Activated CD8-positive, alpha-beta T cell treated with anti-CD3 and anti-CD28 coated beads for 36 hours (primary cell): ENCODE data around the gene ZFP36L2. TPM values are rescaled to one million over a fixed set of nuclear protein-coding genes. Genes with fewer than 3 reads are reported as not detected.

Experiments
- ATAC-seq: fragments of 200-7000 bp; cut with Tn5 transposase; one replicate; pipeline ENCODE4 v1.10.0; 2021; ENCODE audit warnings: mild to moderate bottlenecking, moderate library complexity
- CTCF ChIA-PET: fragments of 350-600 bp; sonication (Branson Sonifier 250); formaldehyde crosslinking; loops from one replicate; lab custom pipeline; 2021; ENCODE audit warnings: antibody characterized with exemption; lab: Charles Lee
- POLR2A ChIA-PET: fragments of 350-600 bp; sonication (Branson Sonifier 250); formaldehyde crosslinking; loops from one replicate; lab custom pipeline; 2021; ENCODE audit warnings: antibody characterized with exemption; lab: Charles Lee
- DNase-seq: peaks from one replicate; pipeline ENCODE4 v3.0.0-alpha.2; 2020
- H3K27ac Mint-ChIP-seq: one replicate; pipeline ENCODE4 v1.8.0; 2021; ENCODE audit warnings: mild to moderate bottlenecking, mixed read lengths
- H3K27me3 Mint-ChIP-seq: one replicate; pipeline ENCODE4 v1.8.0; 2021; ENCODE audit warnings: mixed read lengths
- H3K36me3 Mint-ChIP-seq: one replicate; pipeline ENCODE4 v1.8.0; 2021; ENCODE audit warnings: low read depth, mixed read lengths
- H3K4me1 Mint-ChIP-seq: one replicate; pipeline ENCODE4 v1.8.0; 2021; ENCODE audit warnings: low read depth, mixed read lengths
- H3K4me3 Mint-ChIP-seq: one replicate; pipeline ENCODE4 v1.8.0; 2021; ENCODE audit warnings: mild to moderate bottlenecking, moderate library complexity, mixed read lengths
- H3K9me3 Mint-ChIP-seq: one replicate; pipeline ENCODE4 v1.8.0; 2021; ENCODE audit warnings: mixed read lengths
- intact Hi-C: fragments of 100-400 bp; cut with micrococcal nuclease; formaldehyde crosslinking; loops from one replicate; pipeline ENCODE4 v1.10.0; 2022
- total RNA-seq, 2 experiments: library from RNA; stranded (reverse); gene quantifications; one replicate each; pipeline ENCODE4 v1.2.3, GENCODE V29; 2021
- TF ChIP-seq, protein P1 (sequence below): fragments of 200-600 bp; IDR thresholded peaks from one replicate; pipeline ENCODE4 v1.8.0; 2022; ENCODE audit warnings: antibody characterized with exemption, mild to moderate bottlenecking

The ZFP36L2 gene
- total RNA-seq, 2 experiments from 2014 or later, result 102 to 106 TPM

DNA sequence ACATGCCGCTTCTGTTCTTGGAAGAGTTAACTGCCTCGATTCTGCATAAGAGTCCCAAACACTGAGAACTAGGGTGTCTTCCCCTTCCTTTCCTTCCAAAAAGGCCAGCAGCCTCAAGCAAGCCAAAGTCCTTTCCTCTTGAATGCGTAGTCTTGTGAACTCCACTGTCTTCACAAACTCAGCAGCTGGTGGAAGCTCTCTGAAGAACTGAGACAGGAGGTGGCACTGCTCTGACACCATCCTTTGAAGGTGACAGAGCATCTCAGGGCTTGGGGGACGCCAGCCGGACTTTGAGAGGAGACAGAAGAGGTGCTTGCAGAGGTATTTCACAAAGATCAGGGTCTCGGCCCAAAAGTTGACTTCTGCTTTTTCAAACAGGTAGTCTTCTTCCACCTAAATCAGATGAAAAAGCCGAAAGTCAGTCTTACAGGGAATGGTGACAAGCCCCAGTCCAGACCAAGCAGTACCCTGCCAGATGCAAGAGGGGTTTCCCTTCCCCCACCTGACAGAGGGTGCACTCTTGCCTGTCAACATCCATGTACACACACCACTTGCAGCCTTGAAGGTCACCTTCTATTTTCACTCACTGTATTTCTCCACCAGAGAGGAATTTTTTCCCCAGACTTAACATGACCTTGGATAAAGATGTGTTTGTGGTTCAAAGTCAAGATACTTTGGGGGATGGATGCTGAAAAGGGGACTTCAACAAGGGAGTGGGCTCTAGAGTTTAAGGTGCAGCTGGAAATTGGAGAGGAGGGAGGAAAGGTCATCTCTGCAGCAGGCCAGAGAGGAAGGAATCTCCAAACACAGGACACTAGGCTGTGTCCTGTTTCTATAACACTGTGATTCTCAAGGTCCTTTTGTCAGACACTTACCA, 4.8 kb upstream of the ZFP36L2 start:
- Mint-ChIP-seq H3K27me3 (no peaks in the 10 kb centered on the region), H3K4me3 (no peak overlapping the region), H3K9me3 (no peaks in the 10 kb centered on the region), H3K4me1 (peaks cover 26% of the 10 kb centered on the region), H3K27ac (no peak overlapping the region), H3K36me3 (peaks cover 13% of the 10 kb centered on the region)
- ATAC-seq (no peak), DNase-seq (no peak)
- POLR2A ChIA-PET, result no interaction called here
- TF ChIP-seq, protein P1, sequence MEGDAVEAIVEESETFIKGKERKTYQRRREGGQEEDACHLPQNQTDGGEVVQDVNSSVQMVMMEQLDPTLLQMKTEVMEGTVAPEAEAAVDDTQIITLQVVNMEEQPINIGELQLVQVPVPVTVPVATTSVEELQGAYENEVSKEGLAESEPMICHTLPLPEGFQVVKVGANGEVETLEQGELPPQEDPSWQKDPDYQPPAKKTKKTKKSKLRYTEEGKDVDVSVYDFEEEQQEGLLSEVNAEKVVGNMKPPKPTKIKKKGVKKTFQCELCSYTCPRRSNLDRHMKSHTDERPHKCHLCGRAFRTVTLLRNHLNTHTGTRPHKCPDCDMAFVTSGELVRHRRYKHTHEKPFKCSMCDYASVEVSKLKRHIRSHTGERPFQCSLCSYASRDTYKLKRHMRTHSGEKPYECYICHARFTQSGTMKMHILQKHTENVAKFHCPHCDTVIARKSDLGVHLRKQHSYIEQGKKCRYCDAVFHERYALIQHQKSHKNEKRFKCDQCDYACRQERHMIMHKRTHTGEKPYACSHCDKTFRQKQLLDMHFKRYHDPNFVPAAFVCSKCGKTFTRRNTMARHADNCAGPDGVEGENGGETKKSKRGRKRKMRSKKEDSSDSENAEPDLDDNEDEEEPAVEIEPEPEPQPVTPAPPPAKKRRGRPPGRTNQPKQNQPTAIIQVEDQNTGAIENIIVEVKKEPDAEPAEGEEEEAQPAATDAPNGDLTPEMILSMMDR, result no peak
- CTCF ChIA-PET, result interaction anchor here (1.2 to 19.3 kb wide), 3 partner anchors 98 to 403 kb away, joined by 3 to 647 read pairs (median 63); no protein-coding TSS in a partner anchor
- intact Hi-C loops, result no loop called here

DNA sequence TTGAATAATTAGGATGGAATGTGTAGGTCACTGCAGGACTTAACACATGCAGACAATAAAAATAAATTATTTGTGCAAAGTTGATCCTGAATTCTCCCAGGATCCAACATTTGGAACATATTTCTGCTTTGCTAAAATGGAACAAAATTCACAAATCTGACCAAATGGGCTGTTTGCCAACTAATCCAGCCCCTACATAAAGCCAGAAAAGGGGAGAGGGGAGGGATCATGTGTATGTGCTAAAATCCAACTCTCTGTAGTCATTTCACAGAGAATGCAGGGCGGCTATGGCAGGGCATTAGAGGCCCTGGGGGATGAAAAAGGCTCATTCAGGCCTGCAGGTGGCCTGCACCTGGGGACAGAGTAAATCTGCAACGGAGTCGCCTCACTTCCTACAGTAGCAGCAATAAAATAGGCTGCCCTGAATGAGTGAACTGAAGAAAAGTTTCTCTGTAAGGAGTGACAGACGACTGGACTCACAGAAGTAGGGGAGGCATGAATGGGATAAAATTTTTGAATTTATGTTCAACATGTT, 4.0 kb upstream of the ZFP36L2 start:
- Mint-ChIP-seq H3K9me3 (no peaks in the 10 kb centered on the region), H3K4me3 (no peak overlapping the region), H3K27me3 (no peaks in the 10 kb centered on the region), H3K27ac (no peak overlapping the region), H3K36me3 (peaks cover 17% of the 10 kb centered on the region), H3K4me1 (peaks cover 26% of the 10 kb centered on the region)
- DNase-seq (no peak), ATAC-seq (no peak)
- intact Hi-C loops, result no loop called here
- TF ChIP-seq, protein P1, result no peak
- ChIA-PET CTCF (interaction anchor here (0.9 to 19.3 kb wide), 19 partner anchors 10 to 401 kb away, joined by 3 to 647 read pairs (median 14); no protein-coding TSS in a partner anchor), POLR2A (interaction anchor here (14.1 kb wide), 1 partner anchor 96 kb away, joined by 549 read pairs; no protein-coding TSS in a partner anchor)

DNA sequence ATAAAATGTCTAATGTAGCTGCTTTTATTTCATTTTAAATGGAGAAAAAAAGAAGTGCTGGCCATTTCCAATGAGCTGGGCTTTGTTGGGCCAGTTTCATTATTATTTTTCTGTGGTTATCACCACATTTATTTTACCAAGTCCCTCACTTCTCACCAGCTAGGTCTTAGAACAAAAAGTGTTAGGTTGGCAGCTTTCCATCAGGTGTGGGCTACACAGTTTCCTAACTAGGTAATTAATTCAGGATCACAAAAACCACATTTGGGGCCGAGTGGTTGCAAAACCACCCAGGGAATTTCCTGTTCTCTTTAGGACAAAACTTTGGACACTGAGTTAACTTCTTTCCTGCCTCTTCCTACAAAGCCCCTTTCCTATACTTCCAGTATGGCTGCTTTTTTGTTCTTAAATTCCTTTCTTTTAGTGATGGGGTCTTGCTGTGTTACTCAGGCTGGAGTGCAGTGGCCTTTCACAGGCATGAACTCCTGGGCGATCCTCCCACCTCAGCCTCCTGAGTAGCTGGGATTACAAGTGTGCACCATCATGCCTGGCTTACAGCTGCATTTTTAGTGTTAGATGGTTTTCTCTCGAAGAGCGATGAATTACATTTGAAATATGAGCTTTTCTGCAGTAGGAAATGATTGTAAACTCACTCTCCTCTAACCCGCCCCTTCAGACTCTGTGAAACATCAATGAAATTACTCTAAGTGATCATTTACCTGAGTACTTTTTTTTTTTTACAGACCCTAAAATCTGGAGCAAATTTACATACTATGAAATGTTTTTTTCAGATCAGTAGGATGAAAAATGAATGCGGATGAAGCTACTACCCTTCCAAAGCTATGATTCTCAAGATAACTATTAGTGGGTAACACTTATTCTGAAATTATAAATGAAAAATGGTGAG, 2.6 kb upstream of the ZFP36L2 start:
- H3K4me3 Mint-ChIP-seq, result peak overlapping the region; percentile 94
- H3K9me3 Mint-ChIP-seq, result no peaks in the 10 kb centered on the region
- ChIA-PET CTCF (interaction anchor here (0.7 to 19.3 kb wide), 85 partner anchors 8 to 413 kb away, joined by 3 to 647 read pairs (median 4); no protein-coding TSS in a partner anchor), POLR2A (interaction anchor here (0.5 to 14.1 kb wide), 16 partner anchors 10 to 312 kb away, joined by 3 to 549 read pairs (median 4); no protein-coding TSS in a partner anchor)
- DNase-seq (peak; percentile 51), ATAC-seq (no peak)
- TF ChIP-seq, protein P1, result no peak
- peak overlapping the region; percentile 90 for H3K27ac Mint-ChIP-seq
- peaks cover 26% of the 10 kb centered on the region for H3K4me1 Mint-ChIP-seq
- H3K27me3 Mint-ChIP-seq, result no peaks in the 10 kb centered on the region
- peaks cover 28% of the 10 kb centered on the region for H3K36me3 Mint-ChIP-seq
- intact Hi-C loops, result loop anchor here (2.0 to 10.0 kb wide), 3 partner anchors 253 to 282 kb away; no protein-coding TSS in a partner anchor

DNA sequence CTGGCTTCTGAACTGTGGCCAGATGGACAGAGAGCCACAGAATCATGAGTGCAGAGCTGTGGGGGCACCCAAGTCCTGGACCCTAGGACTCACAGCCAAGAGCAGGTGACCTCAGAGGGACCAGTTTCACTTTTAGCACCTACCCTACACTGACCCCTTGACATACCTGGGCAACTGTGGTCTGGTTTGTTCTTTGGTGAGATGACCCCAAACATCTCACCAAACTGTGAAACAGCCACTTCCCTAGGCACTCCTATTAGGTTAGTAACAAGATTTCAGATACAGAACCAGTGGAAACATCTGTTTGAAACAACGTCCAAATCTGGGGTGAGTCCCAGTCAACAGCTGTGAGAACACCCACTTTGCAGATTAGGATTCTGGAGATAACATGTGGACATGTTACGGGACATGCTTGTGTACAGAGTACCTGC, 1.9 kb upstream of the ZFP36L2 start:
- Mint-ChIP-seq H3K9me3 (no peaks in the 10 kb centered on the region), H3K27ac (peak overlapping the region; percentile 90), H3K4me3 (peak overlapping the region; percentile 94), H3K4me1 (peaks cover 26% of the 10 kb centered on the region), H3K27me3 (no peaks in the 10 kb centered on the region), H3K36me3 (peaks cover 35% of the 10 kb centered on the region)
- CTCF ChIA-PET, result interaction anchor here (0.6 to 19.3 kb wide), 59 partner anchors 8 to 412 kb away, joined by 3 to 647 read pairs (median 5); no protein-coding TSS in a partner anchor
- TF ChIP-seq, protein P1, result no peak
- intact Hi-C loops, result loop anchor here (2.0 to 10.0 kb wide), 3 partner anchors 254 to 282 kb away; no protein-coding TSS in a partner anchor
- DNase-seq (no peak), ATAC-seq (no peak)
- POLR2A ChIA-PET, result interaction anchor here (0.5 to 14.1 kb wide), 16 partner anchors 10 to 313 kb away, joined by 3 to 549 read pairs (median 4); no protein-coding TSS in a partner anchor
